Measurements from ENCODE around the gene KLF9. TPM values are rescaled to one million over a fixed set of nuclear protein-coding genes. Genes with fewer than 3 reads are reported as not detected.

The KLF9 gene
- total RNA-seq, 1 experiment from 2014 or later: 0.26 TPM

- Histone ChIP-seq H3K56ac (ENCODE audit: insufficient read length, low read depth, low read length) (no peak overlapping the region), H3K9me3 (ENCODE audit: control insufficient read depth, low read depth, low read length) (no peaks in the 10 kb centered on the region), H4K8ac (replicated peaks; ENCODE audit: insufficient read length, low read depth, low read length) (no peak overlapping the region), H3K18ac (ENCODE audit: insufficient read length, low read depth, low read length) (no peak overlapping the region), H4K91ac (ENCODE audit: insufficient read length, low read depth, low read length) (no peak overlapping the region), H3K79me2 (ENCODE audit: insufficient read depth, low read length) (no peaks in the 10 kb centered on the region), H2AK5ac (ENCODE audit: insufficient read length, low read length) (no peak overlapping the region), H3K9ac (ENCODE audit: extremely low read depth, insufficient read length, low read length) (no peak overlapping the region), H3K4me2 (ENCODE audit: insufficient read depth, insufficient read length, low read length) (no peak overlapping the region), H2BK12ac (ENCODE audit: insufficient read length, low read depth, low read length) (no peak overlapping the region), H2BK15ac (ENCODE audit: low read depth, low read length) (no peak overlapping the region), H3K23me2 (ENCODE audit: insufficient read length, low read depth, low read length, poor library complexity, severe bottlenecking) (peaks cover 12% of the 10 kb centered on the region), H2BK5ac (ENCODE audit: insufficient read length, low read length) (no peak overlapping the region), H4K5ac (ENCODE audit: insufficient read length, low read depth, low read length) (no peak overlapping the region), H3K79me1 (ENCODE audit: insufficient read depth, low read depth, low read length, poor library complexity, severe bottlenecking) (no peaks in the 10 kb centered on the region), H2BK120ac (ENCODE audit: low read depth, low read length, poor library complexity, severe bottlenecking) (no peak overlapping the region), H3K4me1 (ENCODE audit: insufficient read depth, low read length) (peaks cover 7% of the 10 kb centered on the region), H2BK20ac (ENCODE audit: low read depth, low read length, poor library complexity, severe bottlenecking) (no peak overlapping the region), H3T11ph (ENCODE audit: low read length) (no peak overlapping the region), H3K27me3 (ENCODE audit: insufficient read depth, low read length) (peaks cover 7% of the 10 kb centered on the region; the same call in 1 of the 2 replicates), H3K27ac (ENCODE audit: insufficient read length, low read depth, low read length) (no peak overlapping the region), H3K4ac (ENCODE audit: low read depth, low read length) (no peak overlapping the region), H3K14ac (ENCODE audit: insufficient read depth, low read length) (no peak overlapping the region), H4K20me1 (ENCODE audit: control insufficient read depth, insufficient read depth, insufficient read length) (no peaks in the 10 kb centered on the region), H2AFZ (ENCODE audit: low read length) (no peak overlapping the region), H3K23ac (ENCODE audit: insufficient read length, low read depth, low read length) (no peak overlapping the region)
- Mint-ChIP-seq H3K4me1 (peaks cover 31 to 32% of the 10 kb centered on the region in 2 experiments), H3K36me3 (ENCODE audit: insufficient read depth in 1 of 3, low read depth in 3 of 3) (peaks cover 0 to 1% (median 0%) of the 10 kb centered on the region in 3 experiments; a peak in 1 of 7 replicates), H3K9me3 (peaks cover 0 to 1% of the 10 kb centered on the region in 2 experiments; a peak in 1 of 5 replicates), H3K27me3 (ENCODE audit: low read depth) (peaks cover 38% of the 10 kb centered on the region), H3K27ac (no peak overlapping the region), H3K4me3 (no peak overlapping the region)
- DNase-seq: no peak
- WGBS (ENCODE audit: extremely low coverage, insufficient read length, low lambda C conversion rate): no CpG with 5 or more reads among the region's 5 CpGs
- no peak for TF ChIP-seq CTCF (conservative IDR thresholded peaks at IDR 0.05)
These were observed 5.9 kb downstream of the KLF9 start for GRCh38 chr9:70408393-70409040.

All from H9 (cell line).